Measurements from ENCODE around the gene GLMP.
"Not testable (repeated sequence)": the region's sequence is repeated elsewhere in the genome, so short reads cannot be mapped to it uniquely, and the experiment has no call there.

The GLMP gene, protein sequence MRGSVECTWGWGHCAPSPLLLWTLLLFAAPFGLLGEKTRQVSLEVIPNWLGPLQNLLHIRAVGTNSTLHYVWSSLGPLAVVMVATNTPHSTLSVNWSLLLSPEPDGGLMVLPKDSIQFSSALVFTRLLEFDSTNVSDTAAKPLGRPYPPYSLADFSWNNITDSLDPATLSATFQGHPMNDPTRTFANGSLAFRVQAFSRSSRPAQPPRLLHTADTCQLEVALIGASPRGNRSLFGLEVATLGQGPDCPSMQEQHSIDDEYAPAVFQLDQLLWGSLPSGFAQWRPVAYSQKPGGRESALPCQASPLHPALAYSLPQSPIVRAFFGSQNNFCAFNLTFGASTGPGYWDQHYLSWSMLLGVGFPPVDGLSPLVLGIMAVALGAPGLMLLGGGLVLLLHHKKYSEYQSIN

DNA sequence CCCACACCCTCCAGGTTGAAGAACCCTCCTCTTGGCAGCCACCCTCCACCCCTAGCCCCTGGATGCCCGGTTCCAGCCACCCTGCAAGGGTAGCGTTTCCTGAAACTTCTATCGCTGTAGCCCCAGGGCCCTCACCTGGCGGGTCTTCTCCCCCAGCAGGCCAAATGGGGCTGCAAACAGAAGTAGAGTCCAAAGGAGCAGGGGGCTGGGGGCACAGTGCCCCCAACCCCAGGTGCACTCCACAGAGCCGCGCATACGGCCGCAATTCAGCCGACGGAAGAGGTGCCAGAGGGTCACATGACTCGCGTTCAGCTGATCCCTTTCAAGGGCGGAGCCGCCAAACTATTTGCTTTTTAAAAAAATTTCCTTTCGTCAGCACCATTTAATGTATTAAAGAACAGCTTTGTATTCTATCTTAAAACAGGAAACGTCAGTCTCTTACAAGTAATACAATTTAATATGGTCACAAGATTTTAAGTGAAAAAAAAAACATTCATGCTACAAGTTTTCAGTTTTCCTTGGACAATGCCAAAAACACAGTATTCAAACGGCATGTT lies at the start of gene GLMP:
Gene GLMP (minus strand): TSS at position 289 of the 557 bp plus-strand sequence. CDS start 34 bp downstream, at position 255.
- DNase-seq, result no peak

DNA sequence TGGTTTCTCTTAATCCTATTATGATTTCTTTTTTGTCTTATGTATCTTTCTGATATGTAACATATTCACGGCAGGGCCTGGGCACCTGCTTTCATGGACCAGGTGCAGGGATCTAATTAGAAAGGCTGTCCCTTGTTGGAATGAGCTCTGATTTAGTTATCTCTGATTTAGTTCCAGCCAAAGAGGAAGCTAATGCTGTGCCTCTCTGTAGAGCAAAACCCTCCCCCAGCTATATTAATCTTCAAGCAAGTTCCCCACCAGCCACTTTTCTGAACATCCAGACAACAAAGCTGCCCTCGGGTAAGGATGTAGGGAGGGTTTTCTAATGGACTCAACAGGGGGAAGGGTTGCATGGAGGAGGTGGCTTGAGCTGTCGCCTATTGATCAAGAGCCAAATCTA lies 48.9 kb upstream of the GLMP start:
- no peak for DNase-seq

DNA sequence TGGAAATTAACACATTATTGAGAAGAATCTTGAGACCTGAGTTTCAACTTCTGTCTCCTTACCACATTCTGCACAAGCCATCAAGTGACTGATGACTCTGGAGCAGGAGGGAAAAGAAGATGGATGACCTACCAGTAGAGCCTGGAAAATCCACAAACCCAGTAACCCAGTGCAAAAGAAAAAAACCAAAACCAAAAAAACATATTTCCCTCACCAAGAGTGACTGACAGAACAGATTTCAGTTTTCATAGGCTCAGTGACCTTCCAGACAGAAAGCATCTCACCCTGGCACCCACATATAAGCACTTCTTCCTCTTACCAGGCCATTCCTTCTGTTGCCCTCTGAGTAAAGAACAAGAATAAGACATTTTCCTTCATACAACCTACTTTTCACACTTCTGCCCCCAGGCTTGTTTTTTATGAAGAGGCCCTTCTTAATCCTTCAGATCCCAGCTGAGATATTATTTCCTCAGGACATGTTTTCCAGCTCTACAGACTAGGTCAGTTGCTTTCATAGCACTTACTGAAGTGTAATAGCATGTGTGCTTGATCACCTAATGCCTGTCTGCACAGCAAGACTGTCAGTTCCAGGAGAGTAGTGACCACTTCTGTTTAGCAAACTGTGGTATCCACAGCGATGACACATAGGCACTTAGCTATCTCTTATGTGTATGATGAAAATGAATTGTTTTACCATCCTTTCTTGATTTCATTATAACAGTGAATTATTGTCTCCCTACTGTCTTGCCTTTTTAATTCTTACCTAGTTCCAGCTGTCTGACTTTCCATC lies 46.9 kb upstream of the GLMP start:
- no peak for DNase-seq

DNA sequence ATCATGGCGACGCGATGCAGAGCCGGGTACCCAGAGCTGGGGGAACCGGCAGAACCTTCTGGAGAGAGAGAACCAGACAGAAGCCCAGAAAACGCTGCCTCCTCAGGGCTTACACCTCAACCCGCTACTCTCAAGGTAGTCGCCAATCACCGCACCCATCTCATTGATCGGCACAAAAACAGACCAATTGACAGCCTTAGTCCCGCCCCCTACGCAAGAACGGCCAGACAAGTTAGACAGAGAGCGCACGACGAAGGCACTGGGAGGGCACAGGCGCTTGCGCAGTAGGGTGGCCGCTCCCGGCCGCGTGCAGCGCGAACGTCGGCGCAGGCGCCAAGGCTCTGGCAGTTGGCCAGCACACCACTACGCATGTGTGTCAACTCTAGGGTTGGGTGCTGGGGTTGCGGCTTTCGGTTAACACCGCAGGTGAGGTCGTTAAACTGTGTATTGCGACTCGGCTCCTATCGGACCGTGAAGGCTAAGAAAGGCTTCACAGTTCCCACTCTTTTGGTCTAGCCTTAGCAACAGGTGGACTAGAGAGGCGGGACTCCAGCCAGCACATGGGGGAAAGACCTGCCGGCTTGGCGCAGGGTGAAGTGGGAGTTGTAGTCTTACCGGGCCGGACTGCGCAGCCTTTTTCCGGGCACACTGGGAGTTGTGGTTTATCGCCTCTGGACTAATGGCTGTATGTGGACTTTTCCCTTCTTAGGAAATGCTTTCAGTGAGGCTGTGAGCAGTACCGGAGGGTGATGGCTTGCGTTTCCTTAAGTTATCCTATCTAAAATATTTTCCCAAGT lies 42.9 kb upstream of the GLMP start, which contains the start of the genes CCT3 and TSACC:
Gene CCT3 (minus strand): TSS at position 113 of the 797 bp plus-strand sequence. CDS start 108 bp downstream, at position 5.
Gene TSACC (plus strand): TSS at position 347 of the 797 bp plus-strand sequence. CDS start 1,232 bp downstream, outside the sequence.
- DNase-seq, result peak; percentile 95

DNA sequence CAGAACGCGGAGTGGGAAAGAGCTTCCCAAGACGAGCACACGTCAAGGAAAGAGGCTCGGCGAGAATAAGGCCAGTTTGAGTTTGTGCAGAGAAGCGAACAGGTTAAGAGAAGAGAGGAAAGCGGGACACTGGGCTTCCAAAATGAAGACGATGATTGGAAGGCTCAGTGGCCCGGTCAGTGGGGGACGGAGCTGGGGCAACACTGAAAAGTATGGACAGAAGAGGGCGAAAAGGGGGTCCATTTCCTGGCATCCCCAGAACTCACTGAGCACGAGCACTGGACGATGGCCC lies 42.4 kb upstream of the GLMP start:
- no peak for DNase-seq

DNA sequence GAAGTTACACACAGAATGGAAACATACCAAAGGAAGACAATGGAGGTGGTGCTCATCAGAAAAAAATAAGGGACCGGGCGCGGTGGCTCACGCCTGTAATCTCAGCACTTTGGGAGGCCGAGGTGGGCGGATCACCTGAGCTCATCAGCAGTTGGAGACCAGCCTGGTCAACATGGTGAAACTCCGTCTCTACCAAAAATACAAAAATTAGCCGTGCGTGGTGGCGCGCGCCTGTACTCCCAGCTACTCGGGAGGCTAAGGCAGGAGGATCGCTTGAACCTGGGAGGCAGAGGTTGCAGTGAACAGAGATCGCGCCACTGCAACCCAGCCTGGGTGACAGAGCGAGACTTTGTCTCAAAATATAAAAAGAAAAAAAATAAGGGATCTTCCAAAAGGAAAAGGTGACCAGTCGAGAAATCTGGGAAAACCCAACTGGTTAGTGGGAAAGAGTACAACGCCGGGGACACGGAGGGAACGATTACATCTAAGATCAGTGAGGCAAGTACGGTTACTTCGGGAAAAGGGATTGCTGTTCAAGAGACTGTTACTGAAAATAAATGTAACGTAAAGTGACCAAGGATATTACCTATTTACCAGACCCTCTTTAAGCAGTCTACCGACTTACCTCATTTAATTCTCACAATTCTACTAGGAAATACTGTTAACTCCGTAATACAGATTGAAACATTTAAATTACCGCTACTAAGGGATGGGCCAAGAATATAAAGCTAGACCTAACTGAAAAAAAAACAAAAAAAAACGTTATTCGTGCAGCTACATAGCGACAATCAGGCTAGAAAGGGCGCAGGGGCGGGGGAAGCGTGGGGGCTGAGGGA lies 41.8 kb upstream of the GLMP start:
- no peak for DNase-seq

DNA sequence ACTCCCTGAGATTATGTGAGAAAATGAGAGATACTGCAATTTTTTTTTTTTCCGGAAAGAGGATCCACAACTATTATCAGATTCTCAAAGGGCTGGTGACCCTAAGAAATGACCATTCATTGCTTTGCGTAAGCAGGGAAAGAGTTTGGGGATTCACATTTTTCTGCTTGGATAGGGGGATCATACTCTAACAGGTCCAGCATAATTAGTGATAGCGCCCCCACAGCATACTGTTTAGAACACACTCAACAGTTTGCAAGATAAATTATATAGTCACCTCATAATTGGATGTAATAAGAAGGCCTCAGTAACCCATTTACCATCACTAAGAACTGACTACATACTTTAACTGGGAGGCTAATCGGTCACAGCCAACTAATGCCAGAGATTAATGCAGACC lies 40.8 kb upstream of the GLMP start:
- no peak for DNase-seq

DNA sequence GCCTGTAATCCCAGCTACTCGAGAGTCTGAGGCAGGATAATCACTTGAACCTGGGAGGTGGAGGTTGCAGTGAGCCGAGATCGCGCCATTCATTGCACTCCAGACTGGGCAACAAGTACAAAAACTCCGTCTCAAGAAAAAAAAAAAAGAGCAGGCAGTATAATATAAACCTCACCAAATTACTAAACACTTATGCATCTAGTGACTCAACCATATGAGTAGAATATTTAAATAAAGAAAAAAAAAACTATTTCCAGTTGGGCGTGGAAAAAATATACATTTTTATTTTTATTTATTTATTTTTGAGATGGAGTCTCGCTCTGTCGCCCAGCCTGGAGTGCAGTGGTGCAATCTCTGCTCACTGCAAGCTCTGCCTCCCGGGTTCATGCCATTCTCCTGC lies 27.7 kb upstream of the GLMP start:
- not testable (repeated sequence) for DNase-seq

DNA sequence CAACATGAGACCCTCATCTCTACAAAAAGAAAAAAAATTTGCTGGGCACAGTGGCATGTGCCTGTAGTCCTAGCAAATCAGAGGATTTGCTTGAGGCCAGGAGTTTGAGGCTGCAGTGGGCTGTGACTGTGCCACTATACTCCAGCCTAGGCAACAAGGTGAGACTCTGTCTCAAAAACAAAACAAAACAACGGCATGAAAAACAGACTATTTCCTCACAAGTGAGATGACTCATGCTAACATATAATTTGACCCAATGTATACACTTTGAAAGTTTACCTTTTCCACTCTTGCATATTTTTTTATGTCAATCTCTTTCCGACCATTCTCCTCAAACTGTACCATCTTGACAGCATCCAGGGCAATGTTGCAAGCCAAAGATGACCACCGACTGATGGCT lies 25.1 kb upstream of the GLMP start:
- no peak for DNase-seq

DNA sequence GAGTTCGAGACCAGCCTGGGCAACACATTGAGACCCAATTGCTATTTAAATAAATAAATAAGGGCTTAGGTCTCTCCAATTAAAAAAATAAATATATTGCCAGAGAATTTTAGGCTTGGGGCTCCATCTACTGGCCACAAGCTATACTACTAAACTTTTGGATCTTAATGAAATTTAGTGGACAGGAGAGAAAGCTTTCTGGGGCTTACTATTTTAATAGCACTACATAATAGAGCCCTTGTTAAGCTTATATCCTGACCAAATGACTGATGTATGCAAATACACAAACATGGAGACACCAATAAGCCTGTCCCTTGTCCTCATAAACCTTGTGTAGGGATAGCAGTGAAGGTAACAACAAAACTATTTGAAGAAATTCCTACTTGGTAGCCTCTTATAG lies 24.2 kb upstream of the GLMP start:
- no peak for DNase-seq

DNA sequence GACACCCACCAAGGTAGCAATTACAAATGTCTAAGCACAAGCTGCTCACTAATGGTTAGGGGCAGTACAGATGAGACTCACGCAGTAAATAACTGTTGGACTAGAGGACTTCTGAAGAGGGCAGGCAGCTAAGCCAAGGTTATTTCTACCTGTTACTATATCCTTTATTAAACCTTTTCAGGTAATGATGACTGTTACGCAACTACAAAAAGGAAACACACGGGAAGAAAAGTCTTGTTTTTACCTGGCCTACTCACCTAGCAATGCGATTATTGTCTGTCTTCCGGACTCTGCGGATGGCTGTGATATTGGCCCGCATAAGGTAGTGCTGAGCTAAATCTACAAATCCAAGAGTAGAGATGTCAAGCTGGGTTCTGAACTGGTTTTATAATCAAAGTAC lies 21.4 kb upstream of the GLMP start:
- no peak for DNase-seq

DNA sequence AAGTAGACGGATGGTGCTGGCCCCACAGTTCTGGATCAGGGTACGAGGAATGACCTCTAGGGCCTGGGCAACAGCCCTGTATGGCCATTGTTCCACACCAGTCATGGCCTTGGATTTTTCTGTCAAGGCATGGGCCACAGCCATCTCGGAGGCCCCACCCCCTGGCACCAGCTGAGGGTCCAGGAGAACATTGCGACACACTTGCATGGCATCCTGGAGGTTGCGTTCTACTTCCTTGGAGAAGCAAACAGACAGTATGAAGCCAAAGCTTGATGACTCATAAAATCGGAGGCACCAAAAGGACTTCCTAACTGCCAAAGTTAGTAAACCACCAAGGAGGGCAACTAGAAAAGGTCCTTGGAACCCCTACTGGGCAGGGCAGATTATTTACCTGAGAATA lies 15.5 kb upstream of the GLMP start:
- DNase-seq, result no peak

DNA sequence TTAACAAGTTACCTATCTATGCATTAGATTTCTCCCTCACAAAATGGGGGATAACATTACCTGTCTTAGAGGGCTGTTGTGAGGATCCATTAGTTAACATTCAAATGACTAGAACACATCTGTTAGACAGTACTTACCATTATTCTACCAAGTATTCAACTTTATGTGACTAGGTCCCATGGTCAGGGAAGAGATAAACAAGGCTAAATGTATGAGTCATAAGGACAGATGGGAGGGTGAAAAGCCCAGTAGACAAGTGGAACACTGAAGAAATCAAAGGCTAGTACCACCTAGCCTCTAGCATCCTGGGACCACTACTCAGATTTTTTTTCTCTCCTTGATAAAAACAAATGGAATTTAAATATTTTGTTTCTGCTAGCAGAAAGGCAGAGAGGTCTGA lies 12.6 kb upstream of the GLMP start:
- DNase-seq, result no peak

DNA sequence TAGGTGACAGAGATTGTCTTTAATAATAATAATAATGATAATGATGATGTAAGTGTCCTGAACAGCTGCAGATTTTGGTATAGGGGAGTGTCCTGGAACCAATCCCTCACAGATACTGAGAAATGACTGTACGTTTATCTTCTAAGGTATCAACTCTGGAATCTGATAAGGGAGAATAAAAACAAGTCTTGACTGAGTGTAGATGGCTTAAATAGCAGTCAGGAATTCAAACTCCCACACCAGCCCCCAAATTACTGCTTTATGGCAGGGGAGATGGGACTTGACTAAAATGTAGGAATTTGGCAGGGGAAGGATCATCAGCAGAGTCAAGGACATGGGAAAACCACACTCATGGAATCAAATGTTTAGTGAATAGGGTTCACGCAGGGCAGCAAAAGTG lies 9.7 kb upstream of the GLMP start:
- DNase-seq, result no peak

DNA sequence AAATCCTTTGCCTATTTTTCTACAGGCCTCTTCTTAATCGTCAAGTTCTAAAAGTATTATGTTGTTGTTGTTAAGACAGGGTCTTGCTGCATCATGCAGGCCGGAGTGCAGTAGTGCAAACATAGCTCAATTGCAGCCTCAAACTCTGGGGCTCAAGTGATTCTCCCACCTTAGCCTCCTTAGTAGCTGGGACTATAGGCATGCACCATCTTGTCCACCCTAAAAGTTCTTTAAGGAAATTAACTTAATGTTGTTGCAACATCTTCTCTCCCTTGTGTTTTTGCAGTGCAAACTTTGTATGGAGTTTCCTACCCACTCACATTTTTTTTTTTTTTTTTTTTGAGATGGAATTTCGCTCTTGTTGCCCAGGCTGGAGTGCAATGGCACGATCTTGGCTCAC lies 7.8 kb upstream of the GLMP start:
- DNase-seq, result no peak

DNA sequence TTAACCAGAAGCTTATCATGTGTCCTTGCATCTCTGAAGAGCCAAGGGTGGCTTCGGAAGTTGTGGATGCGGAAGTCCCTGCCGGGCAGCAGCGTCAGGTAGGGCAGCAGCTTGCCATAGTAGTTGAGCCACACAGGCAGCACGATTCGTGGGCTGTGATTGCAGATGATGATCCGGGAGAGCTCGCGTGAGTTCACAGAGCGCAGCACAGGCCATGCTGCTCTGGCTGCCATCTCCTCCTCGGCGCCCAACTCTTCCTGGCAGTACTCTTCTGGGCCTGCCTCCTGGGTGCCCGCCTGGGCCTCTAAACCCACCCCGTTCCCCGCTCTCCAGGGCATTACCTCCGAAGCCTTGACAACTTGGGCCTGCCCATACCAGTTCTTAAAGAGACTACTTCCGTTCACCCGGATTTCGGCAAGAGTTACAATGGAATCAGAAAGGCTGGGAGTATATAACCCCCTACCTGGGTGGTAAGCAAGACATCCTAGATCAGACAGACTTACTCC lies 3.4 kb upstream of the GLMP start, which contains the start of gene VHLL:
Gene VHLL (minus strand): TSS at position 456 of the 506 bp plus-strand sequence. CDS start 118 bp downstream, at position 338.
- no peak for DNase-seq

DNA sequence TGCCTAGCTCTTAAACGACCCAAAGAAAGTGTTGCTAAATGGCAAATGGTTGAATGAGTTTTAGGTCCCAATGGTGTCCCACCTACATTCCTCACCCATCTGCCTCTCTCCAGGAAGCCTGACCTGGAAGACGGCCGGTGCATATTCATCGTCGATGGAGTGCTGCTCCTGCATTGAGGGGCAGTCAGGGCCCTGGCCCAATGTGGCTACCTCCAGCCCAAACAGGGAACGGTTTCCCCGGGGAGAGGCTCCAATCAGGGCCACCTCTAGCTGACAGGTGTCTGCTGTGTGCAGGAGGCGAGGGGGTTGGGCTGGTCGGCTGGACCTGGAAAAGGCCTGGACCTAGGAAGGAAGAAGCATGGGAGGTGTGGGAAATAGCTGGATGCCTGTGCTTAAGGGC lies 1.6 kb downstream of the GLMP start:
- no peak for DNase-seq

DNA sequence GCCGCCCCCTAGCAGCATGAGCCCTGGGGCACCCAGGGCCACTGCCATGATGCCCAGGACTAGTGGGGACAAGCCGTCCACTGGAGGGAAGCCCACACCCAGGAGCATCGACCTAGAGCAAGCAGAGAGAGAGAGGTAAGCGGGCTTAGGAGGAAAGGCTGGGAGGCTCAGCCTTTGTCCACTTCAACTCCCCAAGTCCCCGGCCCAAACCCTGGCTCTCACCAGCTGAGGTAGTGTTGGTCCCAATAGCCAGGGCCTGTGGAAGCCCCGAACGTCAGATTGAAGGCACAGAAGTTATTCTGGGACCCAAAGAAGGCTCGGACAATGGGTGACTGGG lies 2.4 kb downstream of the GLMP start:
- no peak for DNase-seq

DNA sequence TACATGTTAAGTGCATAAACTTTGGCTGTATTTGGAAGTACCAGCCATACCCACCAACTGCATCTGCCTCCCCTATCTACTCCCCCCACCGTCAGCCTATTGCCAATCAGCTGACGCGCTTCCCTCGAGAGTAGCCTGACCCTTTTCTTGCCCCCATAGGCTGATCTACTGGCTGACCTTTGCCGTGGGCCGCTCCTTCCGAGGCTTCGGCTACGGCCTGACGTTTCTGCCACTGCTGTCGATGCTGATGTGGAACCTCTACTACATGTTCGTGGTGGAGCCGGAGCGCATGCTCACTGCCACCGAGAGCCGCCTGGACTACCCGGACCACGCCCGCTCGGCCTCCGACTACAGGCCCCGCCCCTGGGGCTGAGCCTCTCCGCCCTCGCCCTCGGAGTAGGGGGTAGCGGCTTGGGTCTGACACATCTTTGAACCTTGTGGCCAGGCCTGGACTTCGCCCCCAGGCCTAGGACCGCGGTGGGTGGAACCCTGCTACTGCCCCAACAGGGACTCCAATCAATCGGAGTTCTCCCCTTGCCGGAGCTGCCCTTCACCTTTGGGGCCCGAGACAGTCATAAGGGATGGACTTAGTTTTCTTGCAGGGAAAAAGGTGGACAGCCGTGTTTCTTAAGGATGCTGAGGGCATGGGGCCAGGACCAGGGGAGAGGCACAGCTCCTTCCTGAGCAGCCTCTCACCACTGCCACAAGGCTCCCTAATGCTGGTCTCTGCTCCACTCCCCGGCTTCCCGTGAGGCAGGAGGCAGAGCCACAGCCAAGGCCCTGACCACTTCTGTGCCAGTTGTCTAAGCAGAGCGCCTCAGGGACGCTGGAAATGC lies 4.0 kb downstream of the GLMP start:
- DNase-seq, result peak; percentile 78

DNA sequence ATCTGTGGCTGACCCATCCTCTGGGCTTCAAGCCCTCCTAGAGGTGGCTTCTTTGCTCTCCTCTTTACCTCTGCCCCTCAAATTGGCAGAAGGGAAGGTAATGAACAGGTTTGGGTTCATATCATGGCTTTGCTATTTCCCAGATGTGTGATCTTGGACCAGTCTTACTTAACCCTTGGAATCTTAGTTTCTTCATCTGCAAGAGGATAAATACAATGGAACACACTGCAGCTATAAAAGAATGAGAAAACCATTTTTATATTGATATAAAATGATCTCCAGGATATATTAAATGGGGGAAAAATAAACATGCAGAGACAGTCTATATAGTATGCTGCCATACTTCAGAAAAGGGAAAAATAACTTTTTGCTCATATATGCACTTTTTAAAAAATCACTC lies 5.6 kb downstream of the GLMP start:
- no peak for DNase-seq

DNA sequence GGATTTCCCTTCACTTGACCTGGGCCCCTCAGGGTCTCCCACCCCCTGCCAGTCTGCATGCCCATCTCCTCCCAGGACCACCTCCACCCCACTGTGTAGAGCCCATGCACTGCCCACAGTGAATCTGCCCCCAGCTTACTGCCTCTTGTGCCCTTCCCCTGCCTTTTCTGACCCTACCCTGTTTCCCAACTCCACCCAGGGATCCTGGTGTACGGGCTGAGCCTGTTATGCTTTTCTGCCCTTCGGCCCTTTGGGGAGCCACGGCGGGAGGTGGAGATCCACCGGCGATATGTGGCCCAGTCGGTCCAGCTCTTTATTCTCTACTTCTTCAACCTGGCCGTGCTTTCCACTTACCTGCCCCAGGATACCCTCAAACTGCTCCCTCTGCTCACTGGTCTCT lies 9.4 kb downstream of the GLMP start:
- no peak for DNase-seq

All from GOT3 (cell line).